Right cardiac atrium (tissue), 5 donors: ENCODE measurements around the gene NPLOC4. TPM values are rescaled to one million over a fixed set of nuclear protein-coding genes. Genes with fewer than 3 reads are reported as not detected.
A peak's percentile ranks its signal among the peaks of the same experiment; 100 is the strongest.
"Not testable (repeated sequence)": the region's sequence is repeated elsewhere in the genome, so short reads cannot be mapped to it uniquely, and the experiment has no call there.

Experiments used
- ATAC-seq, 2 donors: fragments of 200-7000 bp; cut with Tn5 transposase; one replicate each; pipeline versions ENCODE4 v1.8.0 to v1.9.1; 2020; ENCODE audit warnings: moderate library complexity in 2 of 2, mild to moderate bottlenecking in 1 of 2
- DNase-seq, 3 donors: peaks; one replicate each; pipeline ENCODE4 v3.0.0-alpha.2; 2020
- H3K27ac ChIP-seq: one replicate; pipeline ENCODE4 v1.5.1; 2013; ENCODE audit warnings: mild to moderate bottlenecking, low read length, control low read depth, moderate library complexity
- H3K27me3 ChIP-seq: one replicate; pipeline ENCODE4 v1.6.1; 2013; ENCODE audit not compliant: control insufficient read depth, insufficient read depth
- H3K4me1 ChIP-seq: one replicate; pipeline ENCODE4 v1.6.1; 2013; ENCODE audit warnings: low read length; ENCODE audit not compliant: control insufficient read depth, insufficient read depth
- H3K4me3 ChIP-seq: one replicate; pipeline ENCODE4 v1.5.1; 2013; ENCODE audit warnings: low read length, control low read depth
- H3K9me3 ChIP-seq: one replicate; pipeline ENCODE4 v1.6.1; 2013; ENCODE audit warnings: low read length; ENCODE audit not compliant: control insufficient read depth
- WGBS: extraction: QIAGEN DNeasy Blood & Tissue Kit; methylation state at CpG from one replicate; pipeline ENCODE4 v1.1.7; 2013; 5-methylcytosine and 5-hydroxymethylcytosine counted together
- intact Hi-C, 4 donors: fragments of 100-400 bp; cut with DNase I; formaldehyde crosslinking; loops; one replicate each; pipeline versions ENCODE4 v1.11.0 to v1.14.0; 2022 to 2023
- polyA plus RNA-seq: library from polyadenylated mRNA; stranded (reverse); fragments of 200-250 nt; gene quantifications from one replicate; pipeline ENCODE4 v1.2.3, GENCODE V29; 2013
- total RNA-seq, 4 donors: library from RNA; stranded (reverse); fragmentation: NEBNext Ultra II Directional; extraction: Animal tissue kit (Norgen Biotek cat#: 25700); gene quantifications; one replicate each; pipeline ENCODE4 v1.2.1, GENCODE V29; 2021
- donor health status: healthy with polysubstance abuse.
- donor health status: DM: no; HTN: yes; CAD: no.
- donor health status: DM: no; HTN: no; CAD: no.
- donor health status: DM: no; HTN: yes; CAD: no; lungs with severe emphysema.
- donor health status: DM: yes; HTN: yes; CAD: no.

Gene NPLOC4
- total and polyA plus RNA-seq, 5 donors: 36.8 to 106 (median 85.1) TPM

DNA sequence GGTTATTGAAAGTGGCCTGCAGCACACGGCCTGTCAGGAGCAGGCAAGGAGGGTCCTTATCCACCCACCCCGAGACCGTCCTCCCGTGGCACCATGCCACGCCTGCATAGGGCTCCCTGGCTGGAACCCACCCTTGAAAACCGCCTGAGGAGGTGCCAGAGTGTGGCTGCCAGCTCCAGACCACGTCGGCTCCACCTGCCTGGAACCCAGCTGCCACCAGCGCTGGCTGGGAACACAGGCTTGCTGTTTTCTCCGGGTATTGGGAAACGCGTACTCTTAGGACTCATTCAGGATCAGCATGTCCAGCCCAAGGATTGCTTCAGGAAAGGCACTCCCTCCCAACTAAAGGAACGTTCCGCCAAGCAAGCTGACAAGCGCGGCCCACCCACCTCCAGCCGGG lies 40.0 kb upstream of the NPLOC4 start:
- peak; percentile 5 to 15 for ATAC-seq
- WGBS: 89% methylated on average over 17 of the region's 17 CpGs

GRCh38 chr17:81675515-81676221 lies 38.8 kb upstream of the NPLOC4 start:
- H3K27ac ChIP-seq, H3K4me3 ChIP-seq, H3K4me1 ChIP-seq, H3K9me3 ChIP-seq, H3K27me3 ChIP-seq, DNase-seq, intact Hi-C loops, ATAC-seq: not testable (repeated sequence)
- 37% methylated on average over 18 of the region's 18 CpGs for WGBS

More for the DNA sequence above, 40.0 kb upstream of the NPLOC4 start:
- H3K27ac ChIP-seq: no peak overlapping the region
- intact Hi-C loops: no loop called here
- H3K9me3 ChIP-seq: no peaks in the 10 kb centered on the region
- no peak for DNase-seq
- H3K4me3 ChIP-seq: no peak overlapping the region
- no peaks in the 10 kb centered on the region for H3K27me3 ChIP-seq
- H3K4me1 ChIP-seq: no peaks in the 10 kb centered on the region

DNA sequence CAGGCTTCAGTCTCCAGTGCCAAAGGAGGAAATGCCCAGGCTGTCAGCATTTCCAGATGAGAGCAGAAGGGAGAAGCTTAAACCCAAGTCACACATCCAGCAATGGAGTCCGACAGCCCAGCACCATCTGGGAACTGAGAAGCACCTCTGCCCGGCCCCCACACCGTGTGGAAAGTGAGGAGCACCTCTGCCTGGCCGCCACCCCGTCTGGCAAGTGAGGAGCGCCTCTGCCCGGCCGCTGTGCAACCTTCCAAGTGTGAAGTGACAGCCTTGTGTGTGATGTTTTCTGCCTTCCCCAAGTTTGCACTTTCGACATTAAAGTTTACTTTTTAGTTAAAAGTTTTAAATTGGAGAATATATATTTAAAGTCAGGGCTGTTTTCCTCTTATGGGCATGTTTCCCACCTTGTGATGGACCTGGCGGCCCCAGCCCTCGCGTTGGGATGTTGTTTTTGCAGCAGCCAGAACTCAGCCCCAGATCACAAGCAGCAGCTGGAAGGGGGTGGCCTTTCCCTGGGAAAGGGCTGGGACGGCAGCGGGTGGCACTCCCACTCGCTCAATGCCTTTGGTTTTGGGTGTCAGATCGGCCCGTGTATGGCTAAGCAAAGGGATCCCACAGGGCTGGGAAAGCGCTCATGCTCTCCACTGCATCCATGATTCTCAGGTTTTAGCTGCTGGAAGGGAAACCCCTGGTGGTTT lies 36.8 kb upstream of the NPLOC4 start:
- no peak overlapping the region for H3K27ac ChIP-seq
- ATAC-seq (no peak), DNase-seq (peak in 1 of 3 donors; percentile 56)
- no peaks in the 10 kb centered on the region for H3K27me3 ChIP-seq
- H3K4me1 ChIP-seq: no peaks in the 10 kb centered on the region
- intact Hi-C loops: no loop called here
- 78% methylated on average over 18 of the region's 18 CpGs for WGBS
- H3K4me3 ChIP-seq: no peak overlapping the region
- no peaks in the 10 kb centered on the region for H3K9me3 ChIP-seq

DNA sequence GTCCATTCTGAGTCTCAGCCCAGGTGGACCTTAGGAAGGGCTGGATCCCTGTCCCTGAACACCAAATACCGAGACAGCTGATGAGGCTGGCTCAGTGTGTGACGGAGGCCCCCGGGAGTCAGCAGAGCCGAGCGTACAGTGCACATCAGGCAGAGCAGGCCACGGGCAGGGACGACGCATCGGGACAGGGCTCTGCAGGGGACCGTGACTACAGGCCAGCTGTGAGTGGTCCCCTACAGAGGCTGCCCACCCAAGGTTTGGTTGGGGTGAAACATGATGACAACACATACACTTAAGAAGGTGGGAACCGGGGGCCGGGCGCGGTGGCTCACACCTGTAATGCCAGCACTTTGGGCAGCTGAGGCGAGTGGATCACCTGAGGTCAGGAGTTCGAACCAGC lies 36.0 kb upstream of the NPLOC4 start:
- ATAC-seq: peak in 1 of 2 donors; percentile 9
- intact Hi-C loops: no loop called here

GRCh38 chr17:81672504-81672903 lies 35.6 kb upstream of the NPLOC4 start:
- Histone ChIP-seq H3K27ac (no peak overlapping the region), H3K9me3 (no peaks in the 10 kb centered on the region), H3K4me1 (no peaks in the 10 kb centered on the region), H3K27me3 (no peaks in the 10 kb centered on the region), H3K4me3 (no peak overlapping the region)
- intact Hi-C loops: no loop called here
- DNase-seq (peak in 1 of 3 donors; percentile 44), ATAC-seq (no peak)
- 83% methylated on average over 18 of the region's 18 CpGs for whole genome bisulfite sequencing

More for the DNA sequence above, 36.0 kb upstream of the NPLOC4 start:
- Histone ChIP-seq H3K27me3 (no peaks in the 10 kb centered on the region), H3K9me3 (no peaks in the 10 kb centered on the region), H3K4me1 (no peaks in the 10 kb centered on the region), H3K4me3 (no peak overlapping the region), H3K27ac (no peak overlapping the region)
- DNase-seq: peak in 1 of 3 donors; percentile 40
- WGBS: 87% methylated on average over 16 of the region's 16 CpGs

- peak in 1 of 3 donors; percentile 49 for DNase-seq
- Histone ChIP-seq H3K27me3 (no peaks in the 10 kb centered on the region), H3K4me1 (peaks cover 2% of the 10 kb centered on the region), H3K27ac (no peak overlapping the region), H3K4me3 (no peak overlapping the region), H3K9me3 (no peaks in the 10 kb centered on the region)
- no peak for ATAC-seq
- intact Hi-C loops: no loop called here
- 88% methylated on average over 18 of the region's 18 CpGs for WGBS
Measured at GRCh38 chr17:81667754-81668153, 30.8 kb upstream of the NPLOC4 start.

GRCh38 chr17:81666342-81667191 lies 29.7 kb upstream of the NPLOC4 start, which contains the start of the genes CCDC137 and OXLD1:
TSS of gene CCDC137 (plus strand) at chr17:81666737. CDS start at chr17:81666767, 30 bp downstream.
TSS of gene OXLD1 (minus strand) at chr17:81666605. CDS start at chr17:81666577, 28 bp downstream.
- under 1% methylated on average over 96 of the region's 96 CpGs for WGBS
- peak within 1 kb of the TSS; percentile 68 for H3K27ac ChIP-seq
- ATAC-seq: peak; percentile 98 to 99
- no peaks in the 10 kb centered on the region for H3K27me3 ChIP-seq
- peak within 1 kb of the TSS; percentile 74 for H3K4me3 ChIP-seq
- H3K4me1 ChIP-seq: peaks cover 2% of the 10 kb centered on the region
- intact Hi-C loops: no loop called here
- H3K9me3 ChIP-seq: no peaks in the 10 kb centered on the region
- peak; percentile 98 to 99 (median 99) for DNase-seq

DNA sequence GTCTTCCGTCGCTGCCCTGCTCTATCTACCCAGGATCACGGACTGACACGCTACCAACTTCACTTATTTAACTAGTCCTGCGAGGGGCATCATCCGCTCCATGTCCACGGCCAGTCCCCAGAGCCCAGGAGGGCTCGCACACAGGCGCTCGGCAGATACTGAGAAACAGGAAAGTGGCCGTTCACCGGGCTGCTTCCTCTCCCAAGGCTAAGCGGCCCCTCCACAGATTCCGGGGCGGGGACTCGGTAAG lies 29.1 kb upstream of the NPLOC4 start:
- intact Hi-C loops: no loop called here
- Histone ChIP-seq H3K27ac (peak overlapping the region; percentile 68), H3K9me3 (no peaks in the 10 kb centered on the region), H3K4me1 (peaks cover 2% of the 10 kb centered on the region), H3K4me3 (peak overlapping the region; percentile 74), H3K27me3 (no peaks in the 10 kb centered on the region)
- 0% methylated on average over 16 of the region's 16 CpGs for WGBS
- peak in 1 of 2 donors; percentile 28 for ATAC-seq
- DNase-seq: no peak

DNA sequence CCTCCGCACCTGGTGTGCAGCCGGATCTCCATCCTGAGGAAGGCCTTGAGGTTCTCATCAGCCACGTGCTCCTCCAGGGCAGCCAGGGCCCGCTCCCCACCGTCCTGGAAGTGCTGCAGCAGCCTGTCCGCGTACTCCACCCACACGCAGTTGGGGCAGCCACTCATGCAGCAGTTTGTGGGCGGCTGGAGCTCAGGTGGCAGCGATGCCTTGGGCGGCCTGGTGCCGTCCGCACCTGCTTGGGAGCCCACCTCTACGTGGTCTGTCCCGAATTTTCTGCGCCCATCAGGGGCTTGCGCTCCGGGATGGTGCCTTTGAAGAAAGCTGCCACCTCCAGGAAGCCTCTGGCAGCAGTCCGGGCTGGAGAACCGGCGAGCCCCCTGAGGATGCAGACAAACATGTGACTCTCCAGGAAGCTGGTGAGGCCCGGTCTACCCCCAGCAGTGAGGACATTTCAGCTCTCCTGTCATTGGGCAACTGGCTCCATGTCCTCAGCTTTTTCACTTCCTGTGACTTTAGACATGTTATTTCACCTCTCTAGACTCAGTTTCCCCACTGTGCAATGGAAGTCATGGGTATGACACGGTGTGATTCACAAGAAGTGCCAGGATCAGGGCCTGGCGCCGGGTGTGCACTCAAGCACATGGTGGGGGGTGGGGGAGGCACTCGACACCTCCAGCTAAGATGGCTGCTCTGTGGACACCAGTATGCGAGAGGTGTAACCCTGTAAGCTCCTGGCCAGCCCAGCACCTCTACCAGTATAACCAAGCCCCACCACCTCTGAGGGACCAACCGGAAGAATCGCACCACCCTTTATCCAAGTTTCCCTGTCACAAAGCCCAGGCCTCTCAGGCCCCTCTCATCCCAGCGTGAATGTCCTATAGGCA lies 28.5 kb upstream of the NPLOC4 start:
- DNase-seq (peak in 2 of 3 donors; percentile 58 to 60), ATAC-seq (peak; percentile 33 to 44)
- Histone ChIP-seq H3K9me3 (no peaks in the 10 kb centered on the region), H3K27me3 (no peaks in the 10 kb centered on the region), H3K27ac (peak overlapping the region; percentile 68), H3K4me1 (peaks cover 2% of the 10 kb centered on the region), H3K4me3 (peak overlapping the region; percentile 74)
- intact Hi-C loops: no loop called here
- WGBS: 61% methylated on average over 30 of the region's 30 CpGs

GRCh38 chr17:81664051-81664470 lies 27.1 kb upstream of the NPLOC4 start:
- ATAC-seq (no peak), DNase-seq (peak in 1 of 3 donors; percentile 40)
- Histone ChIP-seq H3K4me1 (peaks cover 2% of the 10 kb centered on the region), H3K4me3 (no peak overlapping the region), H3K9me3 (no peaks in the 10 kb centered on the region), H3K27me3 (no peaks in the 10 kb centered on the region), H3K27ac (no peak overlapping the region)
- intact Hi-C loops: no loop called here
- 73% methylated on average over 7 of the region's 7 CpGs for WGBS
